ENCODE results near the gene THSD4.

DNA sequence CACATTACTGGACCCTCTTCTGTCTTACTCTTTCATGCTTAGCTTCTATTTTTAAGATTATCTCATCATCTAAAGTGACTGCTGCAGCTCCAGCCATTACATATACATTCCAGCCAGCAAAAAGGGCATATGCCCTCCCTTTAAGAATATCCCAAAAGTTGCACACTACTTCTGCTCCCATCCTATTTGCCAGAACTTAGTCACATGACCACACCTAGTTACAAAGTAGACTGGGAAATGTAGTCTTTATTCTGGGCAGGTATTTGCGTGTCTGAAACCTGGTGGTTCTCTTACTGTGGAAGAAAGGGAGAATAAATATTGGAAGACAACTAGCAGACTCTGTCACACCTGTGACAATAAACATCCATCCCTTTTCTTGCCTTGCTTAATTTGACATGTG lies 353.4 kb downstream of the THSD4 start:
- TF ChIP-seq EZH2 (IDR thresholded peaks at IDR 0.05) = no peak
- TF ChIP-seq POLR2AphosphoS5 (IDR thresholded peaks at IDR 0.05; ENCODE audit: borderline replicate concordance, low read depth, low read length) = no peak
- TF ChIP-seq FOXP2 (optimal IDR thresholded peaks at IDR 0.05; ENCODE audit: control extremely low read depth, extremely low read length, insufficient read depth) = no peak

Measured in SK-N-MC (cell line).